HG02973 (cell line): ENCODE data around the gene IGF1.

ENCODE experiments used
- ATAC-seq: cut with Tn5 transposase; IDR thresholded peaks from one replicate; pipeline ENCODE4 v1.9.1; 2021; ENCODE audit warnings: moderate library complexity; ENCODE audit not compliant: unreplicated experiment

IGF1 gene

GRCh38 chr12:102498471-102498870 is 18.1 kb upstream of the IGF1 start:
- ATAC-seq: no peak

- ATAC-seq: no peak
Measured at GRCh38 chr12:102497743-102498142, 17.4 kb upstream of the IGF1 start.

GRCh38 chr12:102496591-102496990 is 16.2 kb upstream of the IGF1 start:
- ATAC-seq: no peak

- ATAC-seq: no peak
Measured at GRCh38 chr12:102487226-102487625, 6.9 kb upstream of the IGF1 start.

- ATAC-seq: no peak
Measured at GRCh38 chr12:102486153-102486552, 5.8 kb upstream of the IGF1 start.

- ATAC-seq: peak; percentile 59
Measured at GRCh38 chr12:102484428-102484958, 4.1 kb upstream of the IGF1 start.

GRCh38 chr12:102484017-102484416 is 3.7 kb upstream of the IGF1 start:
- peak; percentile 28 for ATAC-seq

GRCh38 chr12:102483466-102483865 is 3.1 kb upstream of the IGF1 start:
- ATAC-seq: peak; percentile 55

GRCh38 chr12:102481705-102482425 is 1.5 kb upstream of the IGF1 start:
- no peak for ATAC-seq

- no peak for ATAC-seq
Measured at GRCh38 chr12:102479939-102480338, 424 bp downstream of the IGF1 start.

GRCh38 chr12:102479099-102479885 is 1.1 kb downstream of the IGF1 start:
- ATAC-seq: peak; percentile 30

- ATAC-seq: peak; percentile 49
Measured at GRCh38 chr12:102478405-102479098, 1.8 kb downstream of the IGF1 start.

GRCh38 chr12:102475355-102475754 is 5.0 kb downstream of the IGF1 start:
- ATAC-seq: no peak

GRCh38 chr12:102474438-102475064 is 5.8 kb downstream of the IGF1 start:
- no peak for ATAC-seq

GRCh38 chr12:102472496-102472895 is 7.9 kb downstream of the IGF1 start:
- no peak for ATAC-seq

GRCh38 chr12:102471556-102471955 is 8.8 kb downstream of the IGF1 start:
- ATAC-seq: no peak

GRCh38 chr12:102470945-102471344 is 9.4 kb downstream of the IGF1 start:
- no peak for ATAC-seq

GRCh38 chr12:102468261-102468915 is 12.0 kb downstream of the IGF1 start:
- ATAC-seq: no peak

- no peak for ATAC-seq
Measured at GRCh38 chr12:102465762-102466560, 14.4 kb downstream of the IGF1 start.
